HCT116 (cell line): ENCODE data around the gene PLEKHA6. TPM values are rescaled to one million over a fixed set of nuclear protein-coding genes. Genes with fewer than 3 reads are reported as not detected.

Source experiments
- ATAC-seq: fragments of 200-7000 bp; cut with Tn5 transposase; 2 replicates; pipeline ENCODE4 v1.9.1; 2020; ENCODE audit warnings: mild to moderate bottlenecking, moderate library complexity
- BruUV-seq: library from RNA; stranded (reverse); fragments of 400-500 nt; replicated peaks from 2 replicates; lab custom pipeline; 2021; lab: Mats Ljungman, UMichigan
- CTCF ChIA-PET: fragments of 300-600 bp; sonication (Branson Sonifier 250); formaldehyde crosslinking; loops from one replicate; lab custom pipeline; 2021; ENCODE audit warnings: antibody characterized with exemption; lab: Charles Lee
- POLR2A ChIA-PET: fragments of 300-600, 350-600 bp; sonication (Branson Sonifier 250); formaldehyde crosslinking; loops from one replicate; lab custom pipeline; 2021; ENCODE audit warnings: antibody characterized with exemption; lab: Charles Lee
- RAD21 ChIA-PET, 2 experiments: fragments of 300-600 bp; sonication (Branson Sonifier 250); formaldehyde crosslinking; loops; one replicate each; lab custom pipeline; 2023; ENCODE audit warnings: low total read pairs in 2 of 2; ENCODE audit not compliant: uncharacterized antibody in 2 of 2, unreplicated experiment in 2 of 2, low non-redundant PET in 1 of 2; lab: Charles Lee
- DNase-seq: peaks from one replicate; pipeline ENCODE4 v3.0.0-alpha.2; 2010; ENCODE audit warnings: low read depth, low spot score
- H2AFZ ChIP-seq: fragments of 200-600 bp; shearing (Covaris generic), sonication (generic); 2 replicates; pipeline ENCODE4 v1.6.1; 2017; ENCODE audit warnings: low read depth, mixed run types, mixed read lengths, antibody characterized with exemption, low read length; ENCODE audit not compliant: poor library complexity, severe bottlenecking
- H3K27ac ChIP-seq: 2 replicates; pipeline ENCODE4 v1.5.1; 2012; ENCODE audit warnings: low read depth, low read length
- H3K27me3 ChIP-seq: fragments of 200-600 bp; sonication (generic); 2 replicates; pipeline ENCODE4 v1.6.1; 2016; ENCODE audit warnings: mixed run types, low read length, mixed read lengths; ENCODE audit not compliant: insufficient read depth
- H3K36me3 ChIP-seq, 2 experiments: fragments of 200-500 bp in 1 of 2; fragments of 200-600 bp in 1 of 2; sonication (Bioruptor generic) in 1 of 2; sonication (generic) in 1 of 2; 2 replicates each; pipeline versions ENCODE4 v1.5.1 to v1.6.1; 2014 to 2016; ENCODE audit warnings: low read length in 2 of 2, inconsistent platforms in 1 of 2, mixed read lengths in 1 of 2, mixed run types in 1 of 2; ENCODE audit not compliant: insufficient read depth in 2 of 2, control insufficient read depth in 1 of 2
- H3K4me1 ChIP-seq, 2 experiments: fragments of 200-600 bp in 1 of 2; sonication (generic) in 1 of 2; 2 replicates each; pipeline versions ENCODE4 v1.5.1 to v1.6.1; 2012 to 2017; ENCODE audit warnings: low read length in 2 of 2, inconsistent platforms in 1 of 2, mild to moderate bottlenecking in 1 of 2, mixed read lengths in 1 of 2, mixed run types in 1 of 2, moderate library complexity in 1 of 2; ENCODE audit not compliant: insufficient read depth in 2 of 2, control insufficient read depth in 1 of 2
- H3K4me2 ChIP-seq: fragments of 200-600 bp; sonication (generic); 2 replicates; pipeline ENCODE4 v1.6.1; 2017; ENCODE audit warnings: mixed run types, low read length, mixed read lengths
- H3K4me3 ChIP-seq, 2 experiments: fragments of 200-600 bp in 1 of 2; sonication (generic) in 1 of 2; replicated peaks in 1 of 2; 2 replicates each; pipeline ENCODE4 v1.5.1; 2011 to 2016; ENCODE audit warnings: low read length in 2 of 2, control low read depth in 1 of 2, low read depth in 1 of 2, mild to moderate bottlenecking in 1 of 2, mixed read lengths in 1 of 2, mixed run types in 1 of 2
- H3K79me2 ChIP-seq: fragments of 200-600 bp; sonication (generic); 2 replicates; pipeline ENCODE4 v1.6.1; 2017; ENCODE audit warnings: mild to moderate bottlenecking, mixed run types, low read length, moderate library complexity, mixed read lengths; ENCODE audit not compliant: insufficient read depth
- H3K9ac ChIP-seq: fragments of 200-600 bp; sonication (generic); 2 replicates; pipeline ENCODE4 v1.6.1; 2016; ENCODE audit warnings: low read length, mixed read lengths
- H3K9me2 ChIP-seq: fragments of 200-600 bp; sonication (generic), shearing (Covaris generic); 2 replicates; pipeline ENCODE4 v1.6.1; 2017; ENCODE audit warnings: mixed run types, mild to moderate bottlenecking, moderate library complexity; ENCODE audit not compliant: insufficient read depth
- H3K9me3 ChIP-seq, 2 experiments: fragments of 200-500 bp in 1 of 2; fragments of 200-600 bp in 1 of 2; sonication (Bioruptor generic) in 1 of 2; sonication (generic) in 1 of 2; 2 replicates each; pipeline ENCODE4 v1.6.1; 2014 to 2017; ENCODE audit warnings: low read length in 2 of 2, mixed read lengths in 2 of 2, inconsistent platforms in 1 of 2, low read depth in 1 of 2, mild to moderate bottlenecking in 1 of 2, mixed run types in 1 of 2, moderate library complexity in 1 of 2; ENCODE audit not compliant: control insufficient read depth in 1 of 2, insufficient read depth in 1 of 2
- H4K20me1 ChIP-seq: fragments of 200-600 bp; sonication (generic), shearing (Covaris generic); 2 replicates; pipeline ENCODE4 v1.6.1; 2017; ENCODE audit warnings: mixed run types, mild to moderate bottlenecking, moderate library complexity; ENCODE audit not compliant: insufficient read depth
- CBX3 ChIP-seq: IDR thresholded peaks from 2 replicates; pipeline ENCODE4 v1.6.1; 2012; ENCODE audit warnings: low read depth
- EGR1 ChIP-seq: IDR thresholded peaks from 2 replicates; pipeline ENCODE4 v1.6.1; 2012; ENCODE audit warnings: low read depth
- EZH2phosphoT487 ChIP-seq: fragments of 200-600 bp; IDR thresholded peaks from 2 replicates; pipeline ENCODE4 v1.6.1; 2018; ENCODE audit warnings: antibody characterized with exemption, borderline replicate concordance
- FOSL1 ChIP-seq: IDR thresholded peaks from 2 replicates; pipeline ENCODE4 v1.6.1; 2012; ENCODE audit warnings: low read depth
- JUND ChIP-seq: IDR thresholded peaks from 2 replicates; pipeline ENCODE4 v1.6.1; 2012
- POLR2A ChIP-seq: IDR thresholded peaks from 2 replicates; pipeline ENCODE4 v1.7.0; 2011; ENCODE audit warnings: borderline replicate concordance; ENCODE audit not compliant: insufficient read depth, insufficient read length; ENCODE audit errors: extremely low read depth
- RAD21 ChIP-seq: IDR thresholded peaks from 2 replicates; pipeline ENCODE4 v1.6.1; 2012; ENCODE audit warnings: low read depth, mild to moderate bottlenecking
- SIN3A ChIP-seq: IDR thresholded peaks from 2 replicates; pipeline ENCODE4 v1.6.1; 2012; ENCODE audit warnings: low read depth
- SRF ChIP-seq: IDR thresholded peaks from 2 replicates; pipeline ENCODE4 v1.6.1; 2012; ENCODE audit warnings: low read depth
- TCF7L2 ChIP-seq: IDR thresholded peaks from 2 replicates; pipeline ENCODE4 v1.7.0; 2011; ENCODE audit warnings: borderline replicate concordance, inconsistent platforms; ENCODE audit not compliant: insufficient read depth, insufficient read length; ENCODE audit errors: extremely low read depth
- ZFX ChIP-seq: fragments of 450-650 bp; IDR thresholded peaks from 2 replicates; pipeline ENCODE4 v1.6.1; 2017
- ZNF274 ChIP-seq: fragments of 200-500 bp; sonication (Bioruptor generic); IDR thresholded peaks from 2 replicates; pipeline ENCODE4 v1.6.1; 2014; ENCODE audit warnings: mild to moderate bottlenecking, low read depth, low read length, inconsistent platforms
- intact Hi-C: fragments of 100-400 bp; cut with micrococcal nuclease; formaldehyde crosslinking; loops from 2 replicates; pipeline ENCODE4 v1.10.0; 2022
- total RNA-seq: library from RNA; stranded (reverse); gene quantifications from one replicate; pipeline ENCODE4 v1.2.1, GENCODE V29; 2021; ENCODE audit not compliant: unreplicated experiment
- TF ChIP-seq, protein P1 (sequence below): IDR thresholded peaks from 2 replicates; pipeline ENCODE4 v1.6.1; 2012; ENCODE audit warnings: low read depth
- TF ChIP-seq, protein P2 (sequence below): IDR thresholded peaks from 2 replicates; pipeline ENCODE4 v1.6.1; 2012

PLEKHA6 gene
- total RNA-seq, 1 experiment from 2014 or later: 13.1 TPM

DNA sequence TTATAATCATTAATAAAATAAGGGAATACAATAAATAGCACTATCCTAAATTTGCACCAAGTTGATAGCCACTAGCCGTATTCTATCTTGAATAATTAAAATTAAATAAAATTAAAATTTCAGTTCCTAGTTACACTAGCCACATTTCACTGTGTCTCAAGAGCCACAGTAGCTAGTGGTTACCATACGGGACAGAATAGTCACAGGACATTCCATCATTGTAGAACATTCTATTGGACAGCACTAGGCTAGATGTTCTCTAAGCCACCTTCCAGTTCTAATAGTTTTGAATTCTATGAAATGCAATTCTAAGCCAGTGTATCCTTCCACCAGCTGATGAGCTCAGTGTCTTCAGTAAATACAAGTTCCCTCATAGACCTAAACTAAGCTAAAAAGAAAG lies 74.8 kb downstream of the PLEKHA6 start:
- no peak for ATAC-seq
- no peaks in the 10 kb centered on the region for H4K20me1 ChIP-seq
- H3K4me1 ChIP-seq: peaks cover 21 to 33% of the 10 kb centered on the region in 2 experiments
- no peaks in the 10 kb centered on the region for H3K9me3 ChIP-seq
- H3K36me3 ChIP-seq: no peaks in the 10 kb centered on the region
- BruUV-seq: no TSS peak
- POLR2A ChIA-PET: no interaction called here
- H3K9ac ChIP-seq: no peak overlapping the region
- H3K9me2 ChIP-seq: no peaks in the 10 kb centered on the region
- CTCF ChIA-PET: interaction anchor here (1.2 kb wide), 1 partner anchor 146 kb away, joined by 3 read pairs; no protein-coding TSS in a partner anchor
- H3K4me3 ChIP-seq: no peak overlapping the region
- H3K4me2 ChIP-seq: no peak overlapping the region
- RAD21 ChIA-PET: no interaction called here
- H3K27me3 ChIP-seq: no peaks in the 10 kb centered on the region
- H3K79me2 ChIP-seq: no peaks in the 10 kb centered on the region; the same call in 1 of the 2 replicates
- DNase-seq: no peak
- no peak overlapping the region for H2AFZ ChIP-seq
- H3K27ac ChIP-seq: no peak overlapping the region
- intact Hi-C loops: no loop called here
- TF ChIP-seq SRF (no peak), JUND (no peak), ZFX (no peak), EZH2phosphoT487 (no peak), ZNF274 (no peak), SIN3A (no peak), TCF7L2 (no peak), FOSL1 (no peak), RAD21 (no peak), CBX3 (no peak), EGR1 (no peak), POLR2A (no peak)
- TF ChIP-seq, protein P1, sequence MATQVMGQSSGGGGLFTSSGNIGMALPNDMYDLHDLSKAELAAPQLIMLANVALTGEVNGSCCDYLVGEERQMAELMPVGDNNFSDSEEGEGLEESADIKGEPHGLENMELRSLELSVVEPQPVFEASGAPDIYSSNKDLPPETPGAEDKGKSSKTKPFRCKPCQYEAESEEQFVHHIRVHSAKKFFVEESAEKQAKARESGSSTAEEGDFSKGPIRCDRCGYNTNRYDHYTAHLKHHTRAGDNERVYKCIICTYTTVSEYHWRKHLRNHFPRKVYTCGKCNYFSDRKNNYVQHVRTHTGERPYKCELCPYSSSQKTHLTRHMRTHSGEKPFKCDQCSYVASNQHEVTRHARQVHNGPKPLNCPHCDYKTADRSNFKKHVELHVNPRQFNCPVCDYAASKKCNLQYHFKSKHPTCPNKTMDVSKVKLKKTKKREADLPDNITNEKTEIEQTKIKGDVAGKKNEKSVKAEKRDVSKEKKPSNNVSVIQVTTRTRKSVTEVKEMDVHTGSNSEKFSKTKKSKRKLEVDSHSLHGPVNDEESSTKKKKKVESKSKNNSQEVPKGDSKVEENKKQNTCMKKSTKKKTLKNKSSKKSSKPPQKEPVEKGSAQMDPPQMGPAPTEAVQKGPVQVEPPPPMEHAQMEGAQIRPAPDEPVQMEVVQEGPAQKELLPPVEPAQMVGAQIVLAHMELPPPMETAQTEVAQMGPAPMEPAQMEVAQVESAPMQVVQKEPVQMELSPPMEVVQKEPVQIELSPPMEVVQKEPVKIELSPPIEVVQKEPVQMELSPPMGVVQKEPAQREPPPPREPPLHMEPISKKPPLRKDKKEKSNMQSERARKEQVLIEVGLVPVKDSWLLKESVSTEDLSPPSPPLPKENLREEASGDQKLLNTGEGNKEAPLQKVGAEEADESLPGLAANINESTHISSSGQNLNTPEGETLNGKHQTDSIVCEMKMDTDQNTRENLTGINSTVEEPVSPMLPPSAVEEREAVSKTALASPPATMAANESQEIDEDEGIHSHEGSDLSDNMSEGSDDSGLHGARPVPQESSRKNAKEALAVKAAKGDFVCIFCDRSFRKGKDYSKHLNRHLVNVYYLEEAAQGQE: no peak
- TF ChIP-seq, protein P2, sequence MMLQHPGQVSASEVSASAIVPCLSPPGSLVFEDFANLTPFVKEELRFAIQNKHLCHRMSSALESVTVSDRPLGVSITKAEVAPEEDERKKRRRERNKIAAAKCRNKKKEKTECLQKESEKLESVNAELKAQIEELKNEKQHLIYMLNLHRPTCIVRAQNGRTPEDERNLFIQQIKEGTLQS: no peak
